ENCODE data around the gene TUBA4B. TPM values are rescaled to one million over a fixed set of nuclear protein-coding genes. Genes with fewer than 3 reads are reported as not detected.
A peak's percentile ranks its signal among the peaks of the same experiment; 100 is the strongest.

The TUBA4B gene
- total RNA-seq, 1 donor: not detected

DNA sequence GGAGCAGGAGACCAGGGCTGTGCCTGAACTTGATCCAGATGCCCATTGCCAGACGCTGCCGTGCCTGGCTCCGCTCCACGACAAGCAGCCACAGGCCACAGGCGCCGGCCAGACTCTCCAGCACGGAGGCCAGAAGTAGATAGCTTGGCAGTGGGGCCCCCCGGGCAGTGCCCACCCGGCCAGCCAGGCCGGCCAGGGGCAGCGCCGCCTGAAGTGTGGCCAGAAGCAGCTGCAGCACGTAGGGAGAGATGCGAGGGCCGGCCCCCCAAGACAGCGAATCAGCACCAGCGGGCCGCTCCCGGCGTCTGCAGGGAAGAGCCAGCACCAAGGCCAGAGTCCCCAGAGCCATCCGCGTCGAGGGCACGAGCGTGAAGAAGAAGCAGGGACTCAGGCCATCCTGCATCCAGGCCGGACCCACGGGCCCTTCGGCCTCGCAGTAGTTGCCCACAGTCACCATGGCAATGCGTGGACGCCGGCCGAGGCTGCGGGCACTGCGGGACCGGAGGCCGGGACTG, 34.8 kb upstream of the TUBA4B start:
- DNase-seq (ENCODE audit: low read depth in 2 of 3, low spot score in 2 of 3): peak in 2 of 3 donors; percentile 21 to 37

DNA sequence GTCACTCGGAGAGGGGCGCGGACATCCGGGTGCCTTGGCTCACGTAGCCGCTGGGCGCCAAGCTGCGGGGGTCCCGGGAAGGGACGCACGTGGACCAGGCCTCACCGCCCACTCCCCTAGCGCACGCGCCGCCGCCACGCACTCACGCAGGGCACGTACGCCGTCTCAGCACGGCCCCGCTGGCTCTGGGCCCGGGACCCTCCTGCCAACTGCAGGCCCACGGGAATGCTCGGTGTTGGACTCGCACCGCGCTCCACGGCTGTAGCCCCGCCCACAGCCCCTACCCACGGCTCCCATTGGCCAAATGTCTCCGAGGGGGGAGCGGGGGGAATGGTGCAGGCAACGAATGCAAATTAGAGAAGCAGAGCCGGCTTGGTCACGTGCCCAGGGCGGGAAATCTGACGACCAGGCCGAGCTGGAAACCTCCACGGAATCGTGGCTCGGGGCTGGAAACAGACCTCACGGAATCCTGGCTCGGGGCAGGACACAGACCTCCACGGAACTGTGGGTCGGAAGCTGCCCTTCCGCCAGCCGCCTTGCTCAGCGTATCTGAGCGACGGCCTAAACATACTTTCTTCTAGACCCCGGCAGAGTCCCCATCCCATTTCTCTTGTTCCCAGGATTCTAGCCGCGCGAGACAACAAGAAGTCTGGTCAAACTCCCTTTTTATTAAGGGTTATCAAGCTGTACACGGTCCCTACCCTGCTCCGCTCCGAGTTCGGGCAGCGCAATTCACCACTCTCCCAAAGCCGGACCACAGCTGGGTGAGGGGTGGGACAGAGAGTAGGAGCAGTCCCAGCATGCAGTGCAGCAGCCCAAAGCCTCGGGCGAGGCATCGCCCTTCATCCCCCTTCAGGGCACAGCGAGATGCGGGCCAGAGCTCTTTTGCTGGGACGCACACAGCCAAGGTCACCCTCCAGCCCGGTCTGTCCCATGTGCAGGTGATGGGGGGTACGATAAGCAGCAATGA, 34.0 kb upstream of the TUBA4B start, which contains the start of gene ABCB6:
Gene ABCB6, minus strand, starts transcription at position 227 of the 970 bp plus-strand sequence. CDS start 285 bp downstream, outside the sequence.
- peak; percentile 59 to 91 (median 87) for DNase-seq (ENCODE audit: low read depth in 2 of 3, low spot score in 2 of 3)

DNA sequence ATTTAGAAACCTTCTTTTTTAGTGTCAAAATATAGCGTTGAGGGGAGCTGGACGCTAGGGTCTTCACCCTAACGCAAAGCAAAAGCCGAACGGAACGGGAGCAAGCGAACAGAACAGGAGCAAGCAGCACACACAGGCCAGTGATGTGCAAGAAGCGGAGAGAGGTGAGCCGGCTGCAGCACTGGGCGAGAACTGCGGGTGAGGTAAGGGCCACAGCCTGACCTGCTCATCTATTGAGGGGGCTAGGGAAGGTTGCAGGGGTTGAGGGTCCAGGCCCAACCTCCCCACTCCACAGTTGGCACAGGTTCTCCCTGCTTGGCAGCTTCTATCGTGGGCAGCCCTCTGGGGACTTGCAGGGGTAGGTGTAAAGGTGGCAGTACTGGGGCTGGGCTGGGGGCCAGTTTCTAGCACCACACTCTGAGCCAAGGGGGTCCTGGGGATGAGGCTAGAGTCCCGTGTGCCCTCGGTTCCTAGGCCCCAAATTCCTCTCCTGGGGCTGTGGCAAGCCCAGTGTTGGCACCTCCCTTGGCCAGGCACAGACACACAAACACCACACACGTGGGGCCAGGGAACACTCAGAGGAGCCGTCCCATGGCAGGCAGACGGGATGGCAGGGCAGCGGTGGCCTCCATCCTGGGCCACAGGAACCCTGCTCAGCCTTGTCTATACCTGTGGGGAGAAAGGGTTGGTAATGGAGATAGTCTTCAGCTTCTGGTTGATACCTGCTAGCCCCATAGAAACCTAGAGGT, 33.1 kb upstream of the TUBA4B start:
- DNase-seq (ENCODE audit: low read depth in 2 of 3, low spot score in 2 of 3): no peak

DNA sequence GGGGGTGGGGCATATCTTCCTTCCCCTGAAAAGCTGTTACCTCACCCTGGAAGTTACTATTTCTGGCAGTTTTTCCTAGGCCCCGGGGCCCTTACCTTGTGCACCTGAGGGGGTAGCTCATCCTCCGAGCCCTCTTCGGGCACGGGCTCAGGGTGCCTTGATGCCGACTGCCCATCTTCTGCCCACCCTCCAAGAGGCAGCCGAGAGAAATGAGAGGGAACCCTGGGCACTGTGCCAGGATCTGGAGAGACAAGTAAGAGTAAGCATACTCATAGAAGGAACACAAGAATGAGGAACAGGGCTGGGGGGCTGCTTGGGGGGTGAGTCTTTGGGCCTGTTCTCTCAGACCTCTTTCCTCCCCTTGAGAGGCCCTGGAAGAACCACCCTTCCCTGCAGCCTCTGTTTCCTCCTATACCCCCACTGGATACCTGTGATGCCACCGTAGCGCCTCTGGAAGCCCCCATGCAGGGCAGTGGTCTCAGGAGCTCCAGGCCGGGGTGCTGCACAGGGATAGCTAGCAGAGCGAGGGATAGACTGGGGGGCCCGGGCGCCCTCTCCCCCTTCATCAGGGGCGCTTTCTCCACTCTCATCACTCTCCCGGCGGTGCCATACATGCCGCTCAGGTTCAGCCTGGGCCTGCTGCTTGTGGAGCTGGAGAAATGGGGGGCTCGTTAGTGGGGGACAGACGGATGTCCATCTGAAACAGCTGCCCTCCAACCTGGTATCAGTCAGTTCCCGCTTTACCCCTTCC, 32.2 kb upstream of the TUBA4B start:
- DNase-seq (ENCODE audit: low read depth in 2 of 3, low spot score in 2 of 3): no peak

DNA sequence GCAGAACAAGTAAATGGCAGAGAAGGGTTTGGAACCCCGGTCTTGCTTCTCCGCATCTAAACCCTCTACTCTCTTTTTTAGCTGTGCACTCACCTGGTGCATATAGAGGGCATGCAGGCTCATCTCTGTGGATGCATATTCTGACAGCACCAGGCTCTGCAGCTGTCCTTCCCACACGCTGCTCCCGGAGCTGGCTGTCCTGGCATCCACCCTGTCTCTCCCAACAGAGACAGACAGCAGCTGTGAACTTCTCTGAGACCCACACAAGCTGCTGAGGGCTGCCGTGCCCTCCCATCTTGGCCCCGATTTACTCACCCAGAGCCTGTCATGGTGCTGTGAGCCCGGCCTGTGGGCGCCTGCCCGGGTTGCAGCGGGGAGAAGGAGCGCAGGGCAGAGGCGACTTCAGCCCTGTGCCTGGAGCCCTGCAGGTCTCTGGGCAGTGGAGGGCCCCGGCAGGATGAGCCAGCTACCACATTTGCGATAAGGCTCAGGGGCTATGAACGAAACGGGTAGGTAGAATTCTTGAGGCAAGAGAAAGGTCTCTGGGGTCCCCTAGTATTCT, 31.0 kb upstream of the TUBA4B start:
- no peak for DNase-seq (ENCODE audit: low read depth in 2 of 3, low spot score in 2 of 3)

DNA sequence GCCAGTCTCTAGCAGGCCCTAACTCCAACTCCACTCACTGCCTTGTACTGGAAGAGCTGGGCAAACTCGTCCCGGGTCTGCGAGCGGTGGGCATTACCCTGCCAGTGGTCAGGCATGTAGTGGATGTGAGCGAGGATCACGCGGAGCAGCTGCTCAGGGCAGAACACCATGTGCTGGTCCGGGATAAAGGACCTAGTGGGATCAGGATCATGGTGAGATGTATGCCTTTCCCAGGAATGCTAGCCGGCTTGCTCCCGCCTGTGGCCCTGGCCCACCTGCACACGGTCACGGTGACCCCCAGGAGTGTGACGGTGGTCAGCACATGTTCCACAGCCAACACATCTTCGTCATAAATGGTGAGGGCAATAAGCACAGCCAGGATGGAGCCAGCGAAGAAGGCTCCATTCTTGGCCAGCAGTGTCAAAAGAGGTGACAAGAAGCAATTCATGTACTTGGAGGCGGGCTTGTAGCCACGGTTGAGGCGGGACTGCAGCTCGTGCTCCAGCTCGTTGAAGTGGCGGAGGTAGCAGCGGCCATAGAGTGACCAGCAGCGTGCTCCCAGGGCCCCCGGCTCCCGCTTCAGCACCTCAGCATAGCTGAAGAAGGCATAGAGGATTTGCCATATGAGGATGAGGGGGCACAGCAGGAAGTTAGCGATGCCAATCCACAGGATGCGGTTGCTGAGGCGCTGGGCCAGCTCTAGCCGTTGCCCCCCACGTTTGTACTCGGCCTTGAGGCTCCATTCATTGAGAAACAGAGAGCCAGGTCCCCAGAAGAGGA, 29.0 kb upstream of the TUBA4B start:
- no peak for DNase-seq (ENCODE audit: low read depth in 2 of 3, low spot score in 2 of 3)

DNA sequence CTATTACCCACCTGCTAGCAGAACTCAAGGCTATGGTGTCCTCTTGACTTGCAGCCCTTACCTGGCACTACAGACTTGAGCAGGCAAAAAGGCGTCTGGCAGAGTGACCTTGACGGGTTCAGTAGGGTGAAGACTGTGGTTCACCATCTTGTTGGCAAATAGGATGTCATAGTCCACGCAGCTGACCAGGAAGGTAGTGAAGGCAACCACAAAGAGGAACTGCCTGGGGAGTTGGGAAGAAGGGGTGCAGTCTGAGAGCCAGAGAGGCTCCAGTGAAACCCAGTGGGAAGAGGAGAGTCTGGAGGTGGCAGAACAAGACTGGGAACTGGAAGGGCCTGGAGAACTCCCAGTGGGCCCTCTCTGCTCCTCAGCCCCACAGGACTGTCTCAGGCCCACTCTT, 27.7 kb upstream of the TUBA4B start:
- no peak for DNase-seq (ENCODE audit: low read depth in 2 of 3, low spot score in 2 of 3)

DNA sequence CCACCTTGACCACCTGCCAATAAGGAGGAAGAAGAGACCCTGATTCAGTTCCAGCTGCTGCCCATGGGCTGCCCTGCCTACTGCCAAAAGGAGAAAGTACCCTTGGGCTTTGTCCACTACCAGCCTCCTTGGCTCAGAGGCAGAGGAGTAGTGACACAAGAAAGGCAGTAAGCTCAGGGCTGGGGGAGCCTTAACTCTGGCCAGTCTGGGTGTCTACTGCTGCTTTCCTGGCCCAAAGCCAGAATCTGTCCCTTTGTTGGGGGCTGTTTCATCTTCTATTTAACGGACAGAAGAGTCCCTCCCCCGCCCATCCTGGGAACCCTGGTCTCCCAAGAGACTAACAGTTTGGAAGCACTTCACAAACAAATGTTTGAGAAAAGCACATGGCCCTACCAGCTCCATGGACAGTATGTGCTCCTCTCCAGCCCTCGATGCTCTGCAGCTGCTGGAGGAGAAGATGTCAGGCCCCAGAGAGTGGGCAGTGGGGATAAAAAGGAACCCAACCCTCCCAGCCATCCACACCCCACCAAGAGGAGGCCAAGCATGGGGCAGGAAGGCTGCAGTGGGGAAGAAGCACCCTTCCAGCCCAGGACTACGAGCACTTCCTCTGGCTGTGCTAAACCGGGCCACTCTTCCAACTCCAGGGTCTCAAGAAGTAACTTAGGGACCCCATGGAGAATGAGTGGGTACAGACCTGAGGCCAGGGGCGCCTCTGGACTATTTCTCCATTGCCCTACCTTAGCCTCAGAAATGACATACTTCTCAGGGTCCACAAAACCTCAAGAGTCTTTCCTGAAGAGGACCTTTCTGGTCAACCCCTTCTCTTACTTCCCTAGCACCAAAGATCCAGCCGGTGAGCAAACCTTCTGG, 24.8 kb upstream of the TUBA4B start:
- no peak for DNase-seq (ENCODE audit: low read depth in 2 of 3, low spot score in 2 of 3)

DNA sequence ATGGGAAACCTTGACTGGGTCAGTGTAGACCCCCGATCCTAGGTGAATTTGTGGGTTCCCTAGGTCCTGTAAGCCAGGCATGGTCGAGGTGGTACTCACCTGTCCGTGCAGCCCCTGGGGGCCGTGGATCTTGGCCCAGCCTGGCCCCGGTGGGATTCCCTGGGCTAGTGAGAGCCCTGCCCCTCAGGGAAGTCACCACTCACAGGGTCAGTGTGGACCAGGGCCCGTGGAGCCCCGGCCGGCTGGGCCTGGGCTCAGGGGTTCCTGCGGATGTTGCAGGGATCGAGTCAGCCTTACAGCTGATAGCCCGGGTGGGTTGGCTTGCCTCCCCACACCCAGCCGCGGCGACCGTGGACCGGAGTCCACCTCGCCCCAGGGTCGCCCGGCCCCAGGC, 24.1 kb upstream of the TUBA4B start:
- DNase-seq (ENCODE audit: low read depth in 2 of 3, low spot score in 2 of 3): no peak

DNA sequence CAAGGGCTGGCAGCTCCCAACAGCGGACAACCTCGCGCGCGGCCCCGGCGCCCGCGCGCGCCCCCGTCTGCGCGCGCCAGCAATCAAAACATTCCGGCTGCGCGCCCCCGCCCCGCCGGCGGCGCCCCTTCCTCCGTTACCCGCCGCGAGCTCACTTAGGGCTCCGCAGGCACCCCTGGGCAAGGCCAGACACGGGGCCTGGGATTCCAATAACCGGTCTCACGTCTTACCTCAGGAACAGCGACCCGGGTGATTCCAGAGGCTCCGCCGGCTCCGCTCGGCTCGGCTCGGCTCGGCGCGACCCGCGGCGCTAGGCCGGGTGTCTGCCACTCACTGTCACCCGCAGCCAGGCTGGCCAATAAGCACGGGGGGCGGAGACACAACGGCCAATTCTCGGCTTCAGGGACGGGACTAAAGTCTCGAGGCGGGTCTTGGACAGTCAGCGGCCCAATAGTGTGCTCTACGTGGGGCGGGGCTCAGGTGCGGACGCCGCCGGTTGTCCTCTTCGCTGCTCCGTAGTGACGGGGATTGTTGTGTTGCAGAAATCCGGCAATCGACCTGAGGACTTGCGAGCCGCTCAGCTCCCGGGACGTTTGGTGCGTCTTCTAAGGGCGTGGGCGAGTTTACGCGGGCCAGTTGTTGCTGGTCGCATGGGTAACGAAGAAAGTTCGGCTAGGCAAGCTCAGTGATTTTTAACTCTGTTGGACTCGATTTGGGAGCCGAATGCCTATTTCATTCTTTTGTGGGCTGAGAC, 23.6 kb upstream of the TUBA4B start, which contains the start of the genes ANKZF1 and ATG9A:
Gene ANKZF1, plus strand, starts transcription at position 502 of the 754 bp plus-strand sequence. CDS start 452 bp downstream, outside the sequence.
Gene ATG9A, minus strand, starts transcription at position 332 of the 754 bp plus-strand sequence. CDS start 1,612 bp downstream, outside the sequence.
- DNase-seq (ENCODE audit: low read depth in 2 of 3, low spot score in 2 of 3): peak; percentile 86 to 99 (median 98)

DNA sequence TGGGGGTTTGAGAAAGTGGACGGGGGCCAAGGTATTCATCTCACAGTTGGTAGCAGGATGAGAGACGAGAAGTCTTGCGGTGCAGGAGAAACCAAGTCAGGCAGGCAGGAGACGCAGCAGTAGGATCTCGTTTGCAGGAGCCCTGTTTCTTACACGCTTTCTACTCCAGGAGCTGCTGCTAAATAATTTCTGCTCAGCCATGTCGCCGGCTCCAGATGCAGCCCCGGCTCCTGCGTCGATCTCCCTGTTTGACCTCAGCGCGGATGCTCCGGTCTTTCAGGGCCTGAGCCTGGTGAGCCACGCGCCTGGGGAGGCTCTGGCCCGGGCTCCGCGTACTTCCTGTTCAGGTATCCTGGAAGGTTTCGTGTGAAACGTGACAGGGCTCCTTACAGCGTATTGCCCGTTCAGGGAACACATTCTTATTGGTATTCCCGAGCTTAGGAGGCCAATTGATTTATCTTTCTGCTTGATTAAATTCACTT, 22.9 kb upstream of the TUBA4B start:
- DNase-seq (ENCODE audit: low read depth in 2 of 3, low spot score in 2 of 3): peak in 1 of 3 donors; percentile 32

DNA sequence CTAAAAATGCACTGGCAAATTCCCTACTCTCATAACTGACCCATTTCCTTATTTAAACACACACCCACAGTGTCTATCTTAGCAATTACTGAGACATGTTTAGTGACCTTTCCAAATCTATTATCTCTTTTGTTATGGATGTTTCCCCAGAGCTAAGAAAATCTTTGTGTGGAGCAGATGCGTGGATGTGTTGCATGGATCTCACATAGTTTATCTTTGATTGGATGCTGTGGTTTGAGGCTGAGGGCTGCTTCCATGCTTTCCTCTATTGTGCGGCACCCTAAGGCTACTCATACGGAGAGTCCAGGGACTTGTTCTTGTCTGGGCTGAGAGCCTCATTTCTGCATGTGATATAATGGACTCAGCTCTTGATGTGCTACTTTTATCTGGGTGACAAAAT, 18.7 kb upstream of the TUBA4B start:
- DNase-seq (ENCODE audit: low read depth in 2 of 3, low spot score in 2 of 3): no peak

DNA sequence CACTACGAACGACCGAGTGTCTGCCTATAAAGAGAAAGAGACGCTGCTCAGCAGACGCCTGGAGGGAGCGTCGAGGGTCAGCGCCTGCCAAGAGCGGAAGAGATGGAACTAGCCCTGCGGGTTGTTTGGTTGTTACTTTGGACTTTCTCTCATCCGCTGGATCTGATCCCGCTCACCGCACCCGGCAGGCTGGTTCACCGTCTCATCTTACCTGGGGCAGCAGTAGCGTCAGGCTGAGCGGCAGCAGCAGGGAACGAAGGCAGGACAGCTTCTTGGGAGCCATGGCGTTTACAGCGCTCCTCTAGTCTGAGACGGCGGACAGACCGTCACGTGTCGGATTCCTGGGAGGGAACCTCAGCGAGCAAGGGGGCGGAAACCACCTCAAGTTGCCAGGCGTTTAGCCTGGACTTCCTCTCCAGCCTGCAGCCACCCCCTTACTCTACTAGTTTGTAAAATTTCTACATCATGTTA, 9.7 kb upstream of the TUBA4B start:
- DNase-seq (ENCODE audit: low read depth in 2 of 3, low spot score in 2 of 3): peak in 1 of 3 donors; percentile 51

DNA sequence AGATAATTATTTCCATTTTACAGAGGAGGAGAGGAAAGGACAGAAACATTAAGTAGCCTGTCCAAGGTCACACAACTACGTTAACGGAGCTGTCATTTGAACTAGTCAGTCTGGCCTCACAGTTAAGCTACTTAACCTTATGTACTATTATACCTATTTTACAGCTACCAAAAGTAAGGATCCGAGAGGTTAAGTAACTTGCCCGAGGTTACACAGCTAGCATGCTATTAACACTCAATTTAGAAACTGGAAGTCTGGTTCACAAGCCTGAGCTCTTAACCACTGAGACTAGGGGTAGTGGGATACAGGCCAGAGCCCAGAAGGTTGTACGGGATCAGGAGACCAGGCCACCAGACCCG, 8.3 kb upstream of the TUBA4B start:
- no peak for DNase-seq (ENCODE audit: low read depth in 2 of 3, low spot score in 2 of 3)

DNA sequence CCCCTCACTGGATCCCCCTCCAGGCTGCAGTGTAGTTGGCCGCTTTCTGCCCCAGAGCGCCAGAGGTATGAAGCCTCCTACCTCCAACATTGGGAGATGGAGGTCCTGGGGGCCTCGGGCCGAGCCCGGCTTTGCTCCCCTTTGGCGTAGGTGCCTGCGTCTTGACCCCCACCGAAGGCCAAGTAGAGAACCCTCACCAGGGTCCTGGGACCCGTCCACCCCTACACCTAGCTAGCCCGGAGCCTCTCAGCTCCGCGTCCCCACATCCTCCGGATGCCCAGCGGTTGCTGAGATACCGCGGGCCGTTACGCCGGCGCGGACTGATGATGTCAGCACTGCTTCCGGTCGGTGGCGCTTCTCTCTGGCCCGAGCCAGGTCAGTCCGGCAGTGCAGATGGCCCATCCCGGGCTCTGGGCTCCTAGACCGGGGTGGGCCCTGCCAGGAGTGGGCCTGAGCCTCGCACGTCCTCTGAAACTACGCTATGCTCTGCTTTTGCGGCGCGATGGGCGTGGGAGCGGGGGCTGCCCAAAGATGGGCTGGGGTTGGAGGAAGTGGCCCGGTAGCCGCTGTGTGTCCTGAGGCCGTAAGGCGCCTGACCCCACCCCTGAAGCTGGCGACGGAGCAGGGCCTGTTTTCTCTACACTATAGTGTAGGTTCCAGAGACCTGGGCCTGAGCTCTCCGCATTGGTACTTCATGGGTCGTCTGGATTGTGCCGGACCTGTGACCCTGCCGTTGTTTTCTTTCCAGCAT, 7.7 kb upstream of the TUBA4B start, which contains the start of the genes GLB1L and STK16:
Gene GLB1L, minus strand, starts transcription at position 297 of the 751 bp plus-strand sequence. CDS start 1,871 bp downstream, outside the sequence.
Gene STK16, plus strand, starts transcription at position 332 of the 751 bp plus-strand sequence. CDS start 521 bp downstream, outside the sequence.
- peak; percentile 75 to 92 (median 91) for DNase-seq (ENCODE audit: low read depth in 2 of 3, low spot score in 2 of 3)

DNA sequence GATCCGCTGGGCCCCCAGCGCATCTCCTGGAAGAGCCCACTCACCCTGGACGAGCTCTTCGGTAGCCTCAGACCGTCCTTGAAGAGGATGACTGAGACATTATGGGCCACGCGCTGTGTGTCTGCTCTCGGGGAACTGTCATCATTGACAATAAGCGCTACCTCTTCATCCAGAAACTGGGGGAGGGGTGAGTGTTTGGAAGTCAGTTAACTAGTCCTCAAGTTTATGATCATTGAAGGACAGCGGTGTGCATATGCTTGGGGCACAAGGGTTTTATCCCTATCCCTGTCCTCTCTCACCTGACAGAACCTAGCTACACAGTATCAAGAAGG, 7.2 kb upstream of the TUBA4B start:
- DNase-seq (ENCODE audit: low read depth in 2 of 3, low spot score in 2 of 3): no peak

All from hematopoietic multipotent progenitor cell (in vitro differentiated cells).